Ishikawa (cell line): Measurements from ENCODE around the gene STAT2.

ENCODE experiments used
- CEBPB ChIP-seq: IDR thresholded peaks from 2 replicates; pipeline ENCODE4 v1.6.1; 2012
- CREB1 ChIP-seq: IDR thresholded peaks from 2 replicates; pipeline ENCODE4 v1.6.1; 2012; ENCODE audit warnings: low read depth
- EGR1 ChIP-seq: IDR thresholded peaks from 2 replicates; pipeline ENCODE4 v1.6.1; 2012
- EP300 ChIP-seq: IDR thresholded peaks from 2 replicates; pipeline ENCODE4 v1.6.1; 2012; ENCODE audit warnings: borderline replicate concordance
- MAX ChIP-seq: IDR thresholded peaks from 2 replicates; pipeline ENCODE4 v1.6.1; 2012
- RAD21 ChIP-seq: IDR thresholded peaks from 2 replicates; pipeline ENCODE4 v1.6.1; 2012; ENCODE audit warnings: low read depth
- REST ChIP-seq: IDR thresholded peaks from 2 replicates; pipeline ENCODE4 v1.6.1; 2012; ENCODE audit warnings: low read depth, mild to moderate bottlenecking
- TAF1 ChIP-seq: IDR thresholded peaks from 2 replicates; pipeline ENCODE4 v1.6.1; 2012; ENCODE audit warnings: low read depth, mild to moderate bottlenecking
- TCF12 ChIP-seq: IDR thresholded peaks from 2 replicates; pipeline ENCODE4 v1.6.1; 2012; ENCODE audit warnings: low read depth
- USF1 ChIP-seq: IDR thresholded peaks from 2 replicates; pipeline ENCODE4 v1.6.1; 2012
- YY1 ChIP-seq: IDR thresholded peaks from 2 replicates; pipeline ENCODE4 v1.6.1; 2012; ENCODE audit warnings: low read depth

GRCh38 chr12:56337753-56338251 lies 22.1 kb downstream of the STAT2 start:
- TF ChIP-seq EP300 (no peak), REST (no peak), YY1 (no peak), MAX (no peak), CEBPB (0 out of 2 replicates have a peak, but pooled peaks have one; percentile 3), TCF12 (no peak), EGR1 (no peak), TAF1 (no peak), RAD21 (no peak), CREB1 (no peak), USF1 (no peak)
